Karpas-422 (cell line): ENCODE results near the gene AMER1. TPM values are rescaled to one million over a fixed set of nuclear protein-coding genes. Genes with fewer than 3 reads are reported as not detected.

Experiments used
- DNase-seq: peaks from one replicate; pipeline ENCODE4 v3.0.0-alpha.2; 2015
- H2AFZ ChIP-seq: fragments of 200-600 bp; sonication (generic); 2 replicates; pipeline ENCODE4 v1.6.1; 2014; ENCODE audit warnings: antibody characterized with exemption, low read length, mixed read lengths
- H3K27ac ChIP-seq: fragments of 200-600 bp; sonication (generic); 2 replicates; pipeline ENCODE4 v1.5.1; 2014; ENCODE audit warnings: mild to moderate bottlenecking, low read length, moderate library complexity
- H3K27me3 ChIP-seq: fragments of 200-600 bp; sonication (generic); 2 replicates; pipeline ENCODE4 v1.6.1; 2014; ENCODE audit warnings: low read length, mixed read lengths
- H3K36me3 ChIP-seq: fragments of 200-600 bp; sonication (generic); 2 replicates; pipeline ENCODE4 v1.6.1; 2014; ENCODE audit warnings: low read length, mixed read lengths; ENCODE audit not compliant: insufficient read depth
- H3K4me1 ChIP-seq: fragments of 200-600 bp; sonication (generic); 2 replicates; pipeline ENCODE4 v1.6.1; 2014; ENCODE audit warnings: mild to moderate bottlenecking, low read length, mixed read lengths
- H3K4me2 ChIP-seq: fragments of 200-600 bp; sonication (generic); 2 replicates; pipeline ENCODE4 v1.6.1; 2014; ENCODE audit warnings: low read length, low read depth, mild to moderate bottlenecking; ENCODE audit not compliant: poor library complexity, severe bottlenecking
- H3K4me3 ChIP-seq: fragments of 200-600 bp; sonication (generic); 2 replicates; pipeline ENCODE4 v1.5.1; 2014; ENCODE audit warnings: mild to moderate bottlenecking, antibody characterized with exemption, low read length, mixed read lengths
- H3K79me2 ChIP-seq: fragments of 200-600 bp; sonication (generic); 2 replicates; pipeline ENCODE4 v1.6.1; 2014; ENCODE audit warnings: mild to moderate bottlenecking, low read length, mixed read lengths
- H3K9ac ChIP-seq: fragments of 200-600 bp; sonication (generic); 2 replicates; pipeline ENCODE4 v1.6.0; 2014; ENCODE audit warnings: low read length
- H3K9me2 ChIP-seq: fragments of 200-600 bp; sonication (generic), shearing (Covaris generic); replicated peaks from 2 replicates; pipeline ENCODE4 v1.6.0; 2014; ENCODE audit warnings: mild to moderate bottlenecking, low read length, moderate library complexity; ENCODE audit not compliant: insufficient read depth
- H3K9me3 ChIP-seq: fragments of 300-700, 200-600 bp; sonication (generic); 2 replicates; pipeline ENCODE4 v1.6.1; 2014; ENCODE audit warnings: low read length, mixed read lengths
- H4K20me1 ChIP-seq: fragments of 200-600 bp; sonication (generic); 2 replicates; pipeline ENCODE4 v1.6.1; 2014; ENCODE audit warnings: mild to moderate bottlenecking, antibody characterized with exemption, low read length, low read depth; ENCODE audit not compliant: insufficient read depth
- small RNA-seq: library from RNA; depleted of rRNA; stranded (forward); fragments of <200 nt; gene quantifications from one replicate; pipeline ENCODE3, GENCODE V24; 2014
- total RNA-seq: library from RNA; depleted of rRNA; stranded (reverse); fragments of >200 nt; shearing (Covaris generic); gene quantifications from 2 replicates; pipeline ENCODE4 v1.2.3, GENCODE V29; 2014; ENCODE audit warnings: low replicate concordance; rRNA removed

AMER1 gene
- total RNA-seq, 1 experiment from 2014 or later, result 3.1 TPM

GRCh38 chrX:64169988-64170387, 35.5 kb downstream of the AMER1 start:
- no peaks in the 10 kb centered on the region for H3K9me2 ChIP-seq
- H3K9ac ChIP-seq, result no peak overlapping the region
- DNase-seq, result no peak
- H3K4me3 ChIP-seq, result no peak overlapping the region
- H4K20me1 ChIP-seq, result no peaks in the 10 kb centered on the region
- H3K27ac ChIP-seq, result no peak overlapping the region
- no peaks in the 10 kb centered on the region for H3K27me3 ChIP-seq
- no peak overlapping the region for H2AFZ ChIP-seq
- H3K36me3 ChIP-seq, result no peaks in the 10 kb centered on the region
- H3K9me3 ChIP-seq, result no peaks in the 10 kb centered on the region
- no peaks in the 10 kb centered on the region for H3K79me2 ChIP-seq
- H3K4me1 ChIP-seq, result no peaks in the 10 kb centered on the region
- H3K4me2 ChIP-seq, result no peak overlapping the region

GRCh38 chrX:64152857-64153256, 52.7 kb downstream of the AMER1 start:
- no peaks in the 10 kb centered on the region for H4K20me1 ChIP-seq
- DNase-seq, result no peak
- H3K9me3 ChIP-seq, result peaks cover 3% of the 10 kb centered on the region; the same call in 1 of the 2 replicates
- no peak overlapping the region for H3K4me3 ChIP-seq
- H3K9me2 ChIP-seq, result no peaks in the 10 kb centered on the region
- no peaks in the 10 kb centered on the region for H3K79me2 ChIP-seq
- no peak overlapping the region for H3K9ac ChIP-seq
- H3K4me2 ChIP-seq, result no peak overlapping the region
- no peak overlapping the region for H2AFZ ChIP-seq
- H3K27ac ChIP-seq, result no peak overlapping the region
- H3K36me3 ChIP-seq, result no peaks in the 10 kb centered on the region
- no peaks in the 10 kb centered on the region for H3K27me3 ChIP-seq
- H3K4me1 ChIP-seq, result no peaks in the 10 kb centered on the region

DNA sequence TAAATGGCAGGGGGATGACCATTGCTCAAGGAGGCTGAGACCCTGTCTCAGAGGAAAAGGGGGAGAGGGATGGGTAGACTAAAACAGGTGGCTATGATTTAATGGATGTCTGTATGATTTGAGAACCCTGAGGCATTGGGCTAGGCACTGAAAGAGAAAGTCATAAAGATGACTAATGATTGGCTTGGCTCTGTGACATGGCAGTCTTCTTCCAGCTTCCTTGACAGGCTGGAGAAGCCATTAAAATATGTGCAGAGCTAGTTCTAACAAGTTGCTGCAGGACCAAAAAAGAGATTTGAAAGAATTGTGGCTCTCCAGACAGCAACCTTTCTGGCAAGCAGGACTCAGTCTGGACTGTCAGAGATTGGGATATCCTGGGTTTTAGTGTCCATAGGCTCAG, 53.6 kb downstream of the AMER1 start:
- H4K20me1 ChIP-seq, result no peaks in the 10 kb centered on the region
- H3K4me2 ChIP-seq, result no peak overlapping the region
- no peak overlapping the region for H3K9ac ChIP-seq
- H3K4me1 ChIP-seq, result no peaks in the 10 kb centered on the region
- H3K9me3 ChIP-seq, result peaks cover 3% of the 10 kb centered on the region; the same call in 1 of the 2 replicates
- no peaks in the 10 kb centered on the region for H3K79me2 ChIP-seq
- DNase-seq, result no peak
- no peak overlapping the region for H2AFZ ChIP-seq
- H3K27me3 ChIP-seq, result no peaks in the 10 kb centered on the region
- H3K36me3 ChIP-seq, result no peaks in the 10 kb centered on the region
- H3K27ac ChIP-seq, result no peak overlapping the region
- H3K9me2 ChIP-seq, result no peaks in the 10 kb centered on the region
- H3K4me3 ChIP-seq, result no peak overlapping the region

- H2AFZ ChIP-seq, result no peak overlapping the region
- H3K27ac ChIP-seq, result no peak overlapping the region
- H3K9me3 ChIP-seq, result peaks cover 3% of the 10 kb centered on the region; the same call in 1 of the 2 replicates
- no peak overlapping the region for H3K4me3 ChIP-seq
- H3K36me3 ChIP-seq, result no peaks in the 10 kb centered on the region
- H4K20me1 ChIP-seq, result no peaks in the 10 kb centered on the region
- no peak overlapping the region for H3K9ac ChIP-seq
- DNase-seq, result no peak
- no peaks in the 10 kb centered on the region for H3K27me3 ChIP-seq
- H3K4me2 ChIP-seq, result no peak overlapping the region
- H3K9me2 ChIP-seq, result no peaks in the 10 kb centered on the region
- H3K79me2 ChIP-seq, result no peaks in the 10 kb centered on the region
- H3K4me1 ChIP-seq, result no peaks in the 10 kb centered on the region
Observed at GRCh38 chrX:64150775-64151174, 54.7 kb downstream of the AMER1 start.

Small RNAs within 50 kb of the gene (small RNA-seq; reads per million reads assigned to genes)
- not detected for gene RN7SL799P

Other genes with a start within 250 kb of the AMER1 start
- gene ASB12, start 24.9 kb upstream of the AMER1 start, total RNA-seq, result 0.41 and 0.51 TPM in 2 replicates
- gene MTMR8, start 189.7 kb upstream of the AMER1 start, total RNA-seq, result 4.6 and 6.3 TPM in 2 replicates